ENCODE results near the gene YARS1.

YARS1 gene

DNA sequence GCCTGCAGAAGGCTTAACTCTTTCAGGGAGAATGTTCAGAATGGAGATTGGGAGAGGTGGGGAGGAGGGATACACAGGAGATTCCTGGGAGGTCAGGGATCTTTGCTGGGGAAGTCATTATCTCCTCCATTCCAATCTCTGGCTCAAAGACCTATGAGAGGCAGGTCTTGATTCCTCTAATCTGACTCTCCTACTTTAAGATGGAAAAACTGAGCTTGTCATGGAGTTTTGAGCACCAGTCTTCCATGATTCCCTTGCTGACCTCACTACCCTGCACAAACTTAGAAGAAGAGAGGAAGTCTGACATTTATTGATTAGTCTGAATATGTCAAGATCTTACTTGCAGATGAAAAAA, 73.1 kb downstream of the YARS1 start:
- DNase-seq (ENCODE audit: low read depth): no peak

DNA sequence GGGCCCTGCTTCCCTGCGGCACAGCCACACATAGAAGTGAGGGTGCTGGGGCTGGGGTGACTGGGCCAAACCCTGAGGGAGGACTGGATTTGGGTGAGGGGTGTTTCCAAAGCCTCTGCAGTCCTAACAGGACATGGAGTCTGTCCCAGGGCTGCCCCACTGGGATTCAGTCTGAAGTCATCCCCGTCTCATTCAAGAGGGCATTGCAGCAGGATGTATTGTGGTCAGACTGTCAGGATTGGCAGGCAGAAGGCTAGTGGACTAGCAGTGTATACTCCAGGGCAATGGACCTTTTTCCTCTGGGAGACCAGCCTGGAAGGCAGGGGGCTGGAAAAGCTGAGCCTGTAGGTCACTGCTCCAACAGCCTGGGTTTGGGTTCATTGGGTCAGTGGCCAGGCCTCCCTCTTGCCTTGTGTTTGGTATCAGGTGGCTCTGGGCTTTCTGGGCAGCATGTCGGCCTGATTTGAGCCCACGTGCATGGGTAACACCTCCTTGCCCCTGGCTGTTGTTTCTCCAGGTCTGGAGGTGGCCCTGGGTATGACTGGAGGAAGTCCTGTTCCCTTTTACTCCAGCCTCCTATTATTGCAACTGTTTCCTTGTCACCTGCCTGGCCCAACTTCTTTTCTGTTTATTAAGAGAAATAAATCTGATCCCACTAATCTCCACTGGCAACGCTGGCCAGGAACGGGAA, 73.6 kb downstream of the YARS1 start:
- DNase-seq (ENCODE audit: low read depth): no peak

DNA sequence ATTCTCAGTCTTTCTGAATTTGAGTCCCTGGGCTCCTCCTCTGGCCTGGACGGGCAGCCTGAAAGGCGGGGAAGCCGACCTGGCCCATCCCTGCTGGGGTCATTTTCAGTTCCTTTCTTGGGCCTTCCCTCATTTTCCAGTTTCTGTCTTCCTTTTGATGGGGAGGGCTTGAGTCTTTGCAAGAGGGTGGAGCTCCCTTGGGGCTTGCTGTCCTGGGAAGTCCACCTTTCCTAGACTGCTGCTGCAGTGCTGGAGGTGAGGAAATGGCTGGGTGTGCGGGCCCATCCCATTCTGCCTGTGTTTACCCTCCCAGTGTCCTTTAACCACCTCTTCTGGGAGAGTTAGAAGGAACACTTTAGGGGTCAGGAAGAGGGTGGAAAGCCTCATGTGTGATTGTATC, 74.2 kb downstream of the YARS1 start:
- DNase-seq (ENCODE audit: low read depth): no peak

DNA sequence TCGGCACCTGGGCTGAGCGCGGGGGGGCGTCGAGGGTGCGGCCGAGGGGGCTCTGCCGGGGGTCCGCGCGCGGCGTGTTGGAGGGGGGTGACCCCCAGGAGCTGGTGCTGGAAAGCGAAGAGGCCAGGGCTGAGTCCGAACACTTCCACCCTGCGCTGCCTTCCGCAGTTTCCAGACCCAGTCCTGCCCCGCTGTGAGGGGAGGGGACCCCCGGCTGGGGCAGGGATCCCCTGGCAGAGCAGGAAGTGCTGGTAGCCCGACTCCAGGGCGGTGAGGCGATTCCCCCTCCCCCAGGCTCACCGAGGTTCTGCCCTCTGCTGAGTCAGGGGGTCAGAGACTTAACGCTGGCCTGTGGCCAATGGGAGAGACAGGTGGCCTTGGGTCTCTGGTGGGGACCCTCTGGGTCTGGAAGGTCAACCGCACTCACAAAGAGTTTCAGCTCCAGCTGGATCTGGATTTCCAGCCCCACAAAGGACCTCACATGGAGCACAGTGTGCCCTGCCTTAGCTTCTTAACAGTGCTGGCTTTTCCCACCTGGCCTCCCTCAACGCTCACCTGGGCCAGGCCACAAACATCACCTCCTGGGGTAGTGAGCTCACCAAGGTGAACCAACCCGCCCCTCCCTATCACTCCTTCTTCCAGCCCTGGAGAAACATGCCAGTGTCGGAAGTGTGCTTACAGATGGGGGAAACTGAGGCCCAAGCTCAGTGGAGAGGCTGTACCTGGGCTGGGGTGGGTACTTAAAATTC, 74.8 kb downstream of the YARS1 start:
- no peak for DNase-seq (ENCODE audit: low read depth)

DNA sequence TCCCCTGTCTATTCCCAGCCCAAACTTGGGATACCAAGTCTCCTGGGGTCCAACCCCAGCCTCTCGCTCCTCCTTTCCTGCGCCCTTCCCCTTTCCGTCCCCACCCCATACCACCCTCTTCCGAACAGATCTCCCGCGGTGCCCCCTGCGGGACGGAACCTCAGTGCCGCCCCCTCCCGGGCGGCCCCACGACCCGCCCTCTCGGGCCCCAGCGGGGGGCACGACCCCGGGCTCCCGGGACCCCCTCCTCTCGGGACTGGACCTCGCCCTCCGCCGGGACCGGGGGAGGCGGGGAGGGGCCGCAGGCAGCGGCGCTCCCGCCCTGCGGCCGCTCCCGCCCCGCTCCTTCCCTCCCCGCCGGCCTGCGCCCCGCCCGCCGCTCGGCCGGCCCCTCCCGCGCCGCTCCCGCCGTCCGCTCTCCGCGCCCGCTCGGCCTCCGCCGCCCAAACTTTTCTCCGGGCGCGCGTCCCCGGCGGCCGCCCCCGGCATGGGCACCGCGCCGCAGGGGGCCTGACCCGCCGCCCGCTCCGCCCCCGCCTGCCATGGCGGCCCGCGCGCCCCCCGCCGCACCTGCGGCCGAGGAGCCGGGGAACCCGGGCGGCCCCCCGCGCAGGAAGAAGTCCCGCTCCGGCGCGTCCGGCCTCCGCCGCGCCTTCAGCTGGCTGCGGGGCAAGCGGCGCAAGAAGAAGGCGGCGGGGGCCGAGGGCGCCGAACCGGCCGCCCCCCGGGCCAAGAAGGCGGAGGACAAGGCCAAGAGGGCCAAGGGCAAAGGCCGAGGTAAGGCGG, 75.6 kb downstream of the YARS1 start:
- DNase-seq (ENCODE audit: low read depth): no peak

DNA sequence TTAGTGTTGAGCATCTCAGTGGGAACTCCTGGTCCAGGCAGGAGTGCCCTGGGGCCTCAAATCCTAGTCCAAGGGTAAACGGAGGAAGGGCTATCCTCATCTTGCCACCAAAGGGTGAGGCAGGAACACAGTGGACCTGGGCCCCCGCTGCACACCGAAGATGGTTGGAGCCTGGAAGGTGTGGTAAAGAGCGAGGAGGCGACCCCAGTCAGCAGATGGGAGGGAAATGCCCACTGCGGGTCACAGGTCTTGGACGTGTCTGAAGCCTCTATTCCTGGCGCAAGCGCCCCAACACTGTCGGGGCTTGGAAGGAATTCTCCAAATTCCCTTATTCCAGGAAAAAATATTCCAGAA, 76.1 kb downstream of the YARS1 start:
- no peak for DNase-seq (ENCODE audit: low read depth)

DNA sequence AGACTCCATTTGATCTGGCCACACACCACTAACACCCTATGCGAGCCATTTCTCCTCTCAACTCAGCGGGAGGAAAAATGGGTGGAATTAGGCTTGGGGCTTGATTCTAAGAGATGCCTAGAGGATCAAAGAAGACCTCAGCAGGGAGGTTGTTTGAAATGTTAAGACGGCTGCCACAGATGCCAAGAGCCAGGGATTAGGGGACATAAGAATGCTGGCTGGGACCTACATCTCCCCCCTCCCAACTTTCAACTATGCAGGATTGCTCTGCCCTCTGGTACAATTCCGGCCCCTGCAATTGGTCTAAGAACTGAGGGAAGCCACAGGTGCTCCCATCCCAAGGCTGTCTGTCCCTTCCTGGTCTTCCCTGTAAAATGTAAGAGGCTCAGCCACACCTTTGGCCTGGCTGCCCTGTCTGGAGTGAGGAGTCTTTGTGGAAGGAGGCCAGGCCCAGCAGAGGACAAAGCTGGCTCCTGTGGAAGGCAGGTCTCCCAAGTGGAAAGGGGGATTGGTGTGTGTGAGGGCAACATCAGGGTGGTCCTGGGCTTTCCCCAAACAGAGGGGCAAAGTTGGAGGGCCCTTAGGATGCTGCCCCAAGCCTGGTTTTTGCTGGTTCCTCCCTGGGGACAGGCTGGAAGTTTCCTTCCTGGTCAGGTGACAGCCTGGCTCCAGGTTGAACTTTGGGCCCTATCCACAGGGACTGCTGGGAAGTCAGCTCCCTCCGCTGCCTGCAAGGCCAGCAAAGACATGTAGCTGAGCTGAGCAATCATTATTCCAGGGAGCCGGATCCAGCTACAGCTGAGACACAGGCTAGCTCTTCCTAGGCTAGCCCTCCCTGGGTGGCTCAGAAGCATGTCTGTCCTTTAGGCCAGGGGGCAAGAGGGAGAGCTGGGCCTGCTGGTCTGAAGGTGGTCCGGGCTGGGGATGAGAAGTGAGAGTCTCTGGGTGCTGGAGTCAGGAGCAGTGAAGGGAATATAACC, 80.1 kb downstream of the YARS1 start:
- no peak for DNase-seq (ENCODE audit: low read depth)

DNA sequence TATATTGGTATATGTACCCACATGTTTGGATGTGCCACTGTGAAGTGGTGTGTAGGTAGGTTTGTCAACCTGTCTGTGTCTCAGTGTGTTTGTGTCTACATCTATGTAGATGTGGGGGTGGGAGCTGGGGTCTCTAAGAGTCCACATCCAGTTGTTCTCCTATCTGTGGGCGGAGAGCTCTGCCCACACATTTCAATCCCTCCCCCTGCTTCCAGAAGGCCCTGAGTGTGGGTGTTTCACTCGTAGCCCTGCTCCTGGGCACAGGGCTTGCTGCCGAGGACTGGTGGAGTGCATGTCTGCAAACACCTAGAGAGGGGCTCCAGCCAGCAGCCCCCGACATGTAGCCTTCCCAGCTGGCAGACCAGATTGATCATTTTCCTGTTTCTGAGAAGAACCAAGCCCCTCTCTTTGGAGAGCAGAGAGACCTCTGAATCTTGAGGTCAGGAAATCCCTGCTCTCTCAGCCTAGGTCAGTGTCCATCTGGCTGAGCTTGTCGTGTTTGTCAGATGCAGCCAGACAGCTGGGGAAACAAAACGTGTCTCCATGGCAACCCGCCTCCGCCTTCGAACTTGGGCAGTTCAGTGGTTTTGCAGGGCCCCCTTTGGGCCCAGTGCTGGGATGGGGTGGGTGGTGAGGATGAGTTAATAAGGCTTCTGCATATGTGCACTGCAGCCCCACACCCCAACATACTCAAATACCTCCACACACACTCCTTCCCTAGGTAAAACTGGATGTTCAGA, 83.4 kb downstream of the YARS1 start:
- no peak for DNase-seq (ENCODE audit: low read depth)

DNA sequence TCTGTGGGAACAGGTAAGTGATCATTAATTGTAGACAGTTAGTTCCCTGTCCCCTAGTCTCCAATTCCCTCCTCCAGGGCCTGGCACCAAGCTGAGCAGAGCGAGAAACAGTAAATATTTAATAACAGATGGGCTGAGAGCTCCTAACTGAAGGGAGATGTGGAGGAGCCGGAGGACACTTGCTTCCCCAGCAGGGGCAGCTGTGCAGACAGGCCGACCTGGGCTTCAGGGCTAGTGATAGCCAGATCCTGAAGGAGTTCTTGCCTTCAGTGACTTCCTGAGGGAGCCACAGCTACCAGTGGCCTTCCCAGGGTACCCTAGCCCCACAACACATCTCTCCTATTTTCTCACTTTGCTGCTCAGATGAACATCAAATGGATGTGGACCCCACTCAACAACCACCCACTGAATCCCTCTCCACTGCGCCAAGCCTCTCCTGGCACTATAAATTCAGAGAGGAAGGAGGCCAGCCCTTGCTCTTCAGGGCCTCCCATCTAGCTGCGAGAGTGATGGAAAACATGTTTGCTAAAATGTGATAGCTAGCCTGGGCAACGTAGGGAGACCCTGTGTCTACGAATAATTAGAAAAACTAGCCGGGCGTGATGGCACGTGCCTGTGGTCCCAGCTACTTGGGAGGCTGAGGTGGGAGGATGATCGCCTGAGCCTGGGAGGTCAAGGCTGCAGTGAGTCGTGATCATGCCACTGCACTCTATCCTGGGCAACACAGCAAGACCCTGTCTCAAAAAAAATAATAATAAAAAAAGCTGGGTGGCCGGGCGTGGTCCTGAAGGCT, 87.7 kb downstream of the YARS1 start:
- no peak for DNase-seq (ENCODE audit: low read depth)

DNA sequence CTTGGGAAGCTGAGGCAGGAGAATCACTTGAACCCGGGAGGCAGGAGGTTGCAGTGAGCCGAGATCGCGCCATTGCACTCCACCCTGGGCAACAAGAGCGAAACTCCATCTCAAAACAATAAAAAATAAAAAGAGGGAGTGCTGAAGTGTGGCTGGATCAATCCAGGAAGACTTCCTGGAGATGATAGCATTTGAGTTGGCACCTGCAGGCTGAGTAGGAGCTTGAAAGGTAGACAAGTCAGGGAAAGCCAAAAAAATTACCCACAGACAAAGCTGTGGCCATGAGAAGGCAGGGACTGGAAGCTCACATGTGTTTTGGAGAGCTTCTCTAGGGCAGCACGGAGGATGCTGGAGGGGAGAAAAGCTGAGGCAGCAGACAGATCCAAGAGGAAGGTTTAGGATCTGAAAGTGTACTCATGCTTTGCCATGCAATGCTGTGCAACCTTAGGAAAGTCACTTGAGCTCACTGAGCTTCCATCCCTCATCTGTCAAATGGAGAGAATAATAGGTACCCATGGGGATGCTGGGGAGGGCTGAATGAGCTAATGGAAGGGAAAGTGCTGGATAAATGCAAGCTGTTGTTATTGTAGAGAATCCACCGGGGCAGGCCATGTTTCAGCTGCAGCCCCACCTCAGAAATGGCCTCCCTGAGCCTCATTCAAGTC, 88.6 kb downstream of the YARS1 start:
- no peak for DNase-seq (ENCODE audit: low read depth)

DNA sequence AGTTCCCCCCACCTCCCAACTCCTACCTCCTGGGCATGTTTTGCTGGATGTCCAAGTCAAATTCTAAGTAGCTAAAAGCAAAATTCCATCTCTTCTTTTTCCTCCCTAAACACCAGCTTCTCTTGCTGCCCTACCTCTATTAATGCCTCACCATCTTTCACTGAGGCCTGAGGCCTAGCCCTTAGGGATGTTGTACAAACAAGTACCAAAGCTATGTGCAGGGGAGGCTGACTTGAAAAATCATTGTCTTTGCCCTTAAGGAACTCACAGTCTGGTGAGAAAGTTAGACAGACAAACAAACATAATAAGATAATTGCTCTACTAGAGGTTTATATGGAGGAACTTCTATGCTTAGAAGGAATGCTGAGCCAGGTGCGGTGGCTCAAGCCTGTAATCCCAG, 89.3 kb downstream of the YARS1 start:
- DNase-seq (ENCODE audit: low read depth): no peak

DNA sequence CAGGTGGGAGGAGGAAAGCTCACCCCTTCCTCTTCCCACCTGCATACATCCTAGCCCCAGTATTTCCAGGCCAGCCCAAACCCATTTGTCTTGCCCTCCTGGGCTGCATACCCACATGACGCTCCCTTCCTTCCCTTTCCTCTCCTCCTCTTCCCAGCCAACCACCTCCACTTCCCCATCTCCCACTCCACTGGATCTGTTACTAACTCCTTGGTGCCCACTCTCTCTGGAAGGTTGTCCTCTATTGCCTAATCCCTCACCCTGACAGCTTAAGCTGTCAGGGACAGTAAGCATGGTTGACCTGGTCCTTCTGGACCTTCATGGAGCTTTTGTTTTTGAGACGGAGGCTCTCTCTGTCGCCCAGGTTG, 91.6 kb downstream of the YARS1 start:
- DNase-seq (ENCODE audit: low read depth): no peak
